HEK293T (cell line): ENCODE results near the gene JPH2.

Experiments used
- BHLHE40 ChIP-seq: fragments of 450-650 bp; IDR thresholded peaks from 2 replicates; pipeline ENCODE4 v1.6.1; 2016; ENCODE audit warnings: mild to moderate bottlenecking, moderate library complexity, borderline replicate concordance
- CTBP1 ChIP-seq: fragments of 450-650 bp; IDR thresholded peaks from 2 replicates; pipeline ENCODE4 v1.6.1; 2016; ENCODE audit warnings: borderline replicate concordance
- ELF4 ChIP-seq: fragments of 450-650 bp; IDR thresholded peaks from 2 replicates; pipeline ENCODE4 v1.6.1; 2017; ENCODE audit warnings: antibody characterized with exemption
- FOXK2 ChIP-seq: fragments of 450-650 bp; IDR thresholded peaks from 2 replicates; pipeline ENCODE4 v1.6.1; 2016; ENCODE audit warnings: mild to moderate bottlenecking
- FOXM1 ChIP-seq: fragments of 450-650 bp; IDR thresholded peaks from 2 replicates; pipeline ENCODE4 v1.6.1; 2017; ENCODE audit warnings: mild to moderate bottlenecking, borderline replicate concordance
- HDGF ChIP-seq: fragments of 450-650 bp; IDR thresholded peaks from 2 replicates; pipeline ENCODE4 v1.6.1; 2017; ENCODE audit warnings: antibody characterized with exemption, borderline replicate concordance
- L3MBTL2 ChIP-seq: fragments of 450-650 bp; conservative IDR thresholded peaks from 2 replicates; pipeline ENCODE4 v1.6.1; 2016; ENCODE audit warnings: mild to moderate bottlenecking
- LEF1 ChIP-seq: fragments of 450-650 bp; IDR thresholded peaks from 2 replicates; pipeline ENCODE4 v1.6.1; 2017; ENCODE audit warnings: mild to moderate bottlenecking, borderline replicate concordance
- NFRKB ChIP-seq: fragments of 450-650 bp; IDR thresholded peaks from 2 replicates; pipeline ENCODE4 v1.6.1; 2016; ENCODE audit warnings: mild to moderate bottlenecking, moderate library complexity
- SP1 ChIP-seq: fragments of 450-650 bp; IDR thresholded peaks from 2 replicates; pipeline ENCODE4 v1.6.1; 2017
- SUZ12 ChIP-seq: fragments of 450-650 bp; IDR thresholded peaks from 2 replicates; pipeline ENCODE4 v1.6.1; 2016; ENCODE audit warnings: mild to moderate bottlenecking
- ZNF384 ChIP-seq: fragments of 450-650 bp; IDR thresholded peaks from 2 replicates; pipeline ENCODE4 v1.6.1; 2016
- TF ChIP-seq, protein P1 (sequence below): fragments of 450-650 bp; IDR thresholded peaks from 2 replicates; pipeline ENCODE4 v1.6.1; 2016

GRCh38 chr20:44095831-44096230 lies 91.2 kb downstream of the JPH2 start:
- TF ChIP-seq LEF1 = no peak
- no peak for TF ChIP-seq BHLHE40
- no peak for TF ChIP-seq ZNF384
- TF ChIP-seq FOXK2 = no peak
- no peak for TF ChIP-seq HDGF
- no peak for TF ChIP-seq ELF4
- TF ChIP-seq SP1 = no peak
- no peak for TF ChIP-seq FOXM1
- no peak for TF ChIP-seq NFRKB
- TF ChIP-seq CTBP1 = no peak
- TF ChIP-seq L3MBTL2 = no peak
- no peak for TF ChIP-seq SUZ12
- TF ChIP-seq, protein P1, sequence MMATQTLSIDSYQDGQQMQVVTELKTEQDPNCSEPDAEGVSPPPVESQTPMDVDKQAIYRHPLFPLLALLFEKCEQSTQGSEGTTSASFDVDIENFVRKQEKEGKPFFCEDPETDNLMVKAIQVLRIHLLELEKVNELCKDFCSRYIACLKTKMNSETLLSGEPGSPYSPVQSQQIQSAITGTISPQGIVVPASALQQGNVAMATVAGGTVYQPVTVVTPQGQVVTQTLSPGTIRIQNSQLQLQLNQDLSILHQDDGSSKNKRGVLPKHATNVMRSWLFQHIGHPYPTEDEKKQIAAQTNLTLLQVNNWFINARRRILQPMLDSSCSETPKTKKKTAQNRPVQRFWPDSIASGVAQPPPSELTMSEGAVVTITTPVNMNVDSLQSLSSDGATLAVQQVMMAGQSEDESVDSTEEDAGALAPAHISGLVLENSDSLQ = no peak
